Duodenal mucosa (tissue), 2 donors: ENCODE measurements around the gene MROH2B.

ENCODE experiments used
- H3K27ac ChIP-seq: one replicate; pipeline ENCODE4 v1.7.0; 2013; ENCODE audit warnings: low read depth, low read length
- H3K27me3 ChIP-seq, 2 donors: one replicate each; pipeline ENCODE4 v1.7.0; 2013; ENCODE audit warnings: low read length in 2 of 2, control low read depth in 1 of 2; ENCODE audit not compliant: insufficient read depth in 2 of 2, control insufficient read depth in 1 of 2
- H3K36me3 ChIP-seq, 2 donors: one replicate each; pipeline ENCODE4 v1.7.0; 2013; ENCODE audit warnings: low read length in 2 of 2, control low read depth in 1 of 2; ENCODE audit not compliant: insufficient read depth in 2 of 2, control insufficient read depth in 1 of 2
- H3K4me1 ChIP-seq, 2 donors: one replicate each; pipeline ENCODE4 v1.7.0; 2013; ENCODE audit warnings: low read length in 2 of 2, control low read depth in 1 of 2; ENCODE audit not compliant: insufficient read depth in 2 of 2, control insufficient read depth in 1 of 2
- H3K4me3 ChIP-seq, 2 donors: one replicate each; pipeline ENCODE4 v1.7.0; 2013; ENCODE audit warnings: low read length in 2 of 2, low read depth in 1 of 2
- H3K9ac ChIP-seq, 2 donors: one replicate each; pipeline ENCODE4 v1.7.0; 2013; ENCODE audit warnings: low read length in 2 of 2, low read depth in 1 of 2
- H3K9me3 ChIP-seq, 2 donors: one replicate each; pipeline ENCODE4 v1.7.0; 2013; ENCODE audit warnings: low read length in 2 of 2, control low read depth in 1 of 2; ENCODE audit not compliant: control insufficient read depth in 1 of 2

Gene MROH2B

GRCh38 chr5:41071242-41071641 lies at the start of gene MROH2B:
Gene MROH2B, minus strand, starts transcription at chr5:41071342. Its CDS starts 490 bp downstream, at chr5:41070852.
- no peaks in the 10 kb centered on the region for H3K4me1 ChIP-seq
- H3K27ac ChIP-seq = no peak within 1 kb of the TSS
- no peak within 1 kb of the TSS for H3K4me3 ChIP-seq
- H3K27me3 ChIP-seq = no peaks in the 10 kb centered on the region
- H3K9me3 ChIP-seq = no peaks in the 10 kb centered on the region
- no peaks in the 10 kb centered on the region for H3K36me3 ChIP-seq
- no peak within 1 kb of the TSS for H3K9ac ChIP-seq

GRCh38 chr5:41120600-41120999 lies 49.5 kb upstream of the MROH2B start:
- no peaks in the 10 kb centered on the region for H3K9me3 ChIP-seq
- no peak overlapping the region for H3K27ac ChIP-seq
- H3K9ac ChIP-seq = no peak overlapping the region
- no peaks in the 10 kb centered on the region for H3K4me1 ChIP-seq
- no peak overlapping the region for H3K4me3 ChIP-seq
- H3K36me3 ChIP-seq = no peaks in the 10 kb centered on the region
- H3K27me3 ChIP-seq = no peaks in the 10 kb centered on the region

GRCh38 chr5:41118177-41118576 lies 47.0 kb upstream of the MROH2B start:
- Histone ChIP-seq H3K27ac (no peak overlapping the region), H3K9ac (no peak overlapping the region), H3K36me3 (no peaks in the 10 kb centered on the region), H3K4me3 (no peak overlapping the region), H3K27me3 (no peaks in the 10 kb centered on the region), H3K4me1 (no peaks in the 10 kb centered on the region), H3K9me3 (no peaks in the 10 kb centered on the region)

- no peaks in the 10 kb centered on the region for H3K36me3 ChIP-seq
- no peaks in the 10 kb centered on the region for H3K9me3 ChIP-seq
Observed at GRCh38 chr5:41115281-41115680, 44.1 kb upstream of the MROH2B start.

GRCh38 chr5:41112486-41113455 lies 41.6 kb upstream of the MROH2B start:
- Histone ChIP-seq H3K36me3 (no peaks in the 10 kb centered on the region), H3K27me3 (no peaks in the 10 kb centered on the region), H3K4me1 (no peaks in the 10 kb centered on the region), H3K9ac (no peak overlapping the region), H3K27ac (no peak overlapping the region), H3K4me3 (no peak overlapping the region), H3K9me3 (no peaks in the 10 kb centered on the region)

More at GRCh38 chr5:41115281-41115680, 44.1 kb upstream of the MROH2B start:
- no peak overlapping the region for H3K27ac ChIP-seq
- H3K4me3 ChIP-seq = no peak overlapping the region
- H3K9ac ChIP-seq = no peak overlapping the region
- H3K4me1 ChIP-seq = no peaks in the 10 kb centered on the region
- H3K27me3 ChIP-seq = no peaks in the 10 kb centered on the region

- Histone ChIP-seq H3K27ac (no peak overlapping the region), H3K9ac (no peak overlapping the region), H3K9me3 (no peaks in the 10 kb centered on the region), H3K4me3 (no peak overlapping the region), H3K27me3 (no peaks in the 10 kb centered on the region), H3K4me1 (no peaks in the 10 kb centered on the region), H3K36me3 (no peaks in the 10 kb centered on the region)
Observed at GRCh38 chr5:41109186-41109585, 38.0 kb upstream of the MROH2B start.

- Histone ChIP-seq H3K36me3 (no peaks in the 10 kb centered on the region), H3K9me3 (no peaks in the 10 kb centered on the region), H3K4me1 (no peaks in the 10 kb centered on the region), H3K9ac (no peak overlapping the region), H3K27ac (no peak overlapping the region), H3K27me3 (no peaks in the 10 kb centered on the region), H3K4me3 (no peak overlapping the region)
Observed at GRCh38 chr5:41102341-41102740, 31.2 kb upstream of the MROH2B start.

GRCh38 chr5:41097642-41098041 lies 26.5 kb upstream of the MROH2B start:
- no peak overlapping the region for H3K9ac ChIP-seq
- no peak overlapping the region for H3K4me3 ChIP-seq
- H3K9me3 ChIP-seq = no peaks in the 10 kb centered on the region
- H3K27ac ChIP-seq = no peak overlapping the region
- H3K36me3 ChIP-seq = no peaks in the 10 kb centered on the region
- no peaks in the 10 kb centered on the region for H3K27me3 ChIP-seq
- no peaks in the 10 kb centered on the region for H3K4me1 ChIP-seq

- Histone ChIP-seq H3K9me3 (no peaks in the 10 kb centered on the region), H3K4me1 (no peaks in the 10 kb centered on the region), H3K36me3 (no peaks in the 10 kb centered on the region), H3K4me3 (no peak overlapping the region), H3K27ac (no peak overlapping the region), H3K27me3 (no peaks in the 10 kb centered on the region), H3K9ac (no peak overlapping the region)
Observed at GRCh38 chr5:41095324-41096101, 24.4 kb upstream of the MROH2B start.

- no peaks in the 10 kb centered on the region for H3K36me3 ChIP-seq
- H3K4me1 ChIP-seq = no peaks in the 10 kb centered on the region
- no peaks in the 10 kb centered on the region for H3K27me3 ChIP-seq
- no peak overlapping the region for H3K9ac ChIP-seq
- H3K9me3 ChIP-seq = no peaks in the 10 kb centered on the region
- no peak overlapping the region for H3K4me3 ChIP-seq
- no peak overlapping the region for H3K27ac ChIP-seq
Observed at GRCh38 chr5:41094871-41095270, 23.7 kb upstream of the MROH2B start.
